Measurements from ENCODE around the gene ZNF324.
A peak's percentile ranks its signal among the peaks of the same experiment; 100 is the strongest.
"Not testable (repeated sequence)": the region's sequence is repeated elsewhere in the genome, so short reads cannot be mapped to it uniquely, and the experiment has no call there.

The ZNF324 gene

GRCh38 chr19:58473775-58474174, 6.9 kb downstream of the ZNF324 start:
- DNase-seq, result no peak

- DNase-seq, result no peak
These were observed 7.6 kb downstream of the ZNF324 start for GRCh38 chr19:58474291-58474996.

GRCh38 chr19:58474997-58475713, 8.3 kb downstream of the ZNF324 start:
- no peak for DNase-seq

- DNase-seq, result peak; percentile 89
These were observed 9.0 kb downstream of the ZNF324 start, which contains the start of gene ZNF446 for GRCh38 chr19:58475714-58476497. Gene ZNF446, plus strand, starts transcription at chr19:58476352. Its CDS starts 867 bp downstream, at chr19:58477219.

- DNase-seq, result no peak
These were observed 9.7 kb downstream of the ZNF324 start for GRCh38 chr19:58476498-58477015.

- DNase-seq, result no peak
These were observed 10.2 kb downstream of the ZNF324 start for GRCh38 chr19:58477130-58477529.

- no peak for DNase-seq
These were observed 11.0 kb downstream of the ZNF324 start for GRCh38 chr19:58477871-58478270.

- no peak for DNase-seq
These were observed 12.4 kb downstream of the ZNF324 start for GRCh38 chr19:58479303-58479702.

- DNase-seq, result no peak
These were observed 13.0 kb downstream of the ZNF324 start for GRCh38 chr19:58479736-58480480.

- DNase-seq, result no peak
These were observed 13.6 kb downstream of the ZNF324 start for GRCh38 chr19:58480481-58480830.

- DNase-seq, result no peak
These were observed 14.0 kb downstream of the ZNF324 start for GRCh38 chr19:58480831-58481230.

- no peak for DNase-seq
These were observed 15.5 kb downstream of the ZNF324 start for GRCh38 chr19:58482372-58482771.

GRCh38 chr19:58483776-58484175, 16.9 kb downstream of the ZNF324 start:
- no peak for DNase-seq

GRCh38 chr19:58484349-58484748, 17.5 kb downstream of the ZNF324 start:
- not testable (repeated sequence) for DNase-seq

- DNase-seq, result no peak
These were observed 24.5 kb downstream of the ZNF324 start for GRCh38 chr19:58491393-58491792.

- no peak for DNase-seq
These were observed 25.4 kb downstream of the ZNF324 start for GRCh38 chr19:58492265-58492664.

GRCh38 chr19:58497634-58498170, 30.8 kb downstream of the ZNF324 start:
- no peak for DNase-seq

GRCh38 chr19:58498316-58499020, 31.6 kb downstream of the ZNF324 start:
- no peak for DNase-seq

- peak; percentile 97 for DNase-seq
These were observed 32.4 kb downstream of the ZNF324 start for GRCh38 chr19:58499021-58499927.

- DNase-seq, result no peak
These were observed 33.4 kb downstream of the ZNF324 start for GRCh38 chr19:58500242-58500641.
